Mesendoderm (in vitro differentiated cells): ENCODE measurements around the gene TGFBI.

Source experiments
- DNase-seq: peaks from one replicate; pipeline ENCODE4 v3.0.0; 2013
- H2AK5ac ChIP-seq: 2 replicates; pipeline ENCODE4 v1.6.1; 2013; ENCODE audit warnings: low read length, inconsistent platforms
- H2BK120ac ChIP-seq: 2 replicates; pipeline ENCODE4 v1.6.1; 2013; ENCODE audit warnings: low read depth, mild to moderate bottlenecking, low read length, moderate library complexity, mixed read lengths
- H2BK15ac ChIP-seq: replicated peaks from 2 replicates; pipeline ENCODE4 v1.6.1; 2013; ENCODE audit warnings: low read depth, mild to moderate bottlenecking, moderate library complexity
- H2BK5ac ChIP-seq: 2 replicates; pipeline ENCODE4 v1.6.1; 2013; ENCODE audit warnings: low read length, inconsistent platforms
- H3K18ac ChIP-seq: 2 replicates; pipeline ENCODE4 v1.6.1; 2013; ENCODE audit warnings: mild to moderate bottlenecking, low read length, mixed read lengths
- H3K23ac ChIP-seq: one replicate; pipeline ENCODE4 v1.6.1; 2013; ENCODE audit warnings: low read length
- H3K27ac ChIP-seq: 2 replicates; pipeline ENCODE4 v1.5.1; 2013; ENCODE audit warnings: low read depth, mild to moderate bottlenecking, inconsistent platforms, low read length, moderate library complexity
- H3K27me3 ChIP-seq: 2 replicates; pipeline ENCODE4 v1.6.1; 2013; ENCODE audit warnings: low read length, control low read depth, mild to moderate bottlenecking, inconsistent platforms; ENCODE audit not compliant: insufficient read depth, poor library complexity
- H3K36me3 ChIP-seq: 2 replicates; pipeline ENCODE4 v1.6.1; 2013; ENCODE audit warnings: low read length, inconsistent platforms; ENCODE audit not compliant: control insufficient read depth, insufficient read depth
- H3K4ac ChIP-seq: one replicate; pipeline ENCODE4 v1.6.1; 2013; ENCODE audit warnings: low read depth, mild to moderate bottlenecking, low read length, moderate library complexity
- H3K4me1 ChIP-seq: 2 replicates; pipeline ENCODE4 v1.6.1; 2013; ENCODE audit warnings: low read depth, low read length, inconsistent platforms; ENCODE audit not compliant: control insufficient read depth
- H3K4me2 ChIP-seq: 2 replicates; pipeline ENCODE4 v1.6.1; 2013; ENCODE audit warnings: low read length
- H3K4me3 ChIP-seq: 2 replicates; pipeline ENCODE4 v1.5.1; 2013; ENCODE audit warnings: mild to moderate bottlenecking, low read length
- H3K56ac ChIP-seq: one replicate; pipeline ENCODE4 v1.6.1; 2013; ENCODE audit warnings: low read length
- H3K79me1 ChIP-seq: 2 replicates; pipeline ENCODE4 v1.6.1; 2013; ENCODE audit warnings: low read length, inconsistent platforms
- H3K79me2 ChIP-seq: 2 replicates; pipeline ENCODE4 v1.6.1; 2013; ENCODE audit warnings: mild to moderate bottlenecking, low read length; ENCODE audit not compliant: control insufficient read depth, insufficient read depth
- H3K9ac ChIP-seq: 2 replicates; pipeline ENCODE4 v1.6.1; 2013; ENCODE audit warnings: low read length, inconsistent platforms
- H4K5ac ChIP-seq: one replicate; pipeline ENCODE4 v1.6.1; 2013; ENCODE audit warnings: low read length
- H4K8ac ChIP-seq: one replicate; pipeline ENCODE4 v1.6.1; 2013; ENCODE audit warnings: low read depth, mild to moderate bottlenecking, control low read depth, low read length, moderate library complexity
- WGBS: extraction: QIAGEN DNeasy Blood & Tissue Kit; methylation state at CpG from one replicate; pipeline ENCODE4 v1.1.7; 2013; ENCODE audit warnings: low lambda C conversion rate, missing lambda C conversion rate; ENCODE audit not compliant: insufficient coverage; ENCODE audit errors: extremely low coverage; 5-methylcytosine and 5-hydroxymethylcytosine counted together

Gene TGFBI

GRCh38 chr5:135986401-135986800 is 42.4 kb upstream of the TGFBI start:
- Histone ChIP-seq H3K4me1 (no peaks in the 10 kb centered on the region), H4K8ac (no peak overlapping the region), H3K9ac (no peak overlapping the region), H3K4ac (no peak overlapping the region), H3K79me1 (no peaks in the 10 kb centered on the region), H3K23ac (no peak overlapping the region), H3K18ac (no peak overlapping the region), H2BK120ac (no peak overlapping the region), H3K4me3 (no peak overlapping the region), H3K4me2 (no peak overlapping the region), H3K36me3 (no peaks in the 10 kb centered on the region), H3K79me2 (no peaks in the 10 kb centered on the region), H3K56ac (no peak overlapping the region), H4K5ac (no peak overlapping the region), H2BK5ac (no peak overlapping the region), H3K27ac (no peak overlapping the region), H2AK5ac (no peak overlapping the region), H3K27me3 (no peaks in the 10 kb centered on the region), H2BK15ac (no peak overlapping the region)
- no peak for DNase-seq
- no CpG with 5 or more reads among the region's 3 CpGs for WGBS

GRCh38 chr5:135986891-135987401 is 41.8 kb upstream of the TGFBI start:
- no CpG with 5 or more reads among the region's 3 CpGs for WGBS
- H3K18ac ChIP-seq = no peak overlapping the region
- H3K56ac ChIP-seq = no peak overlapping the region
- no peaks in the 10 kb centered on the region for H3K79me2 ChIP-seq
- no peak overlapping the region for H2BK120ac ChIP-seq
- no peak overlapping the region for H2AK5ac ChIP-seq
- H3K9ac ChIP-seq = no peak overlapping the region
- H3K23ac ChIP-seq = no peak overlapping the region
- no peaks in the 10 kb centered on the region for H3K4me1 ChIP-seq
- no peaks in the 10 kb centered on the region for H3K36me3 ChIP-seq
- H3K4ac ChIP-seq = no peak overlapping the region
- H3K4me2 ChIP-seq = no peak overlapping the region
- H3K27me3 ChIP-seq = no peaks in the 10 kb centered on the region
- H2BK15ac ChIP-seq = no peak overlapping the region
- H4K5ac ChIP-seq = no peak overlapping the region
- DNase-seq = no peak
- no peak overlapping the region for H2BK5ac ChIP-seq
- H3K27ac ChIP-seq = no peak overlapping the region
- no peaks in the 10 kb centered on the region for H3K79me1 ChIP-seq
- H3K4me3 ChIP-seq = no peak overlapping the region
- H4K8ac ChIP-seq = no peak overlapping the region

- Histone ChIP-seq H2BK15ac (no peak overlapping the region), H3K9ac (no peak overlapping the region), H3K79me2 (no peaks in the 10 kb centered on the region), H3K4me3 (no peak overlapping the region), H2AK5ac (no peak overlapping the region), H2BK5ac (no peak overlapping the region), H3K4me1 (no peaks in the 10 kb centered on the region), H3K56ac (no peak overlapping the region), H3K27me3 (no peaks in the 10 kb centered on the region), H4K8ac (no peak overlapping the region), H4K5ac (no peak overlapping the region), H3K18ac (no peak overlapping the region), H3K4ac (no peak overlapping the region), H3K23ac (no peak overlapping the region), H3K79me1 (no peaks in the 10 kb centered on the region), H2BK120ac (no peak overlapping the region), H3K4me2 (no peak overlapping the region), H3K27ac (no peak overlapping the region), H3K36me3 (no peaks in the 10 kb centered on the region)
- whole genome bisulfite sequencing = no CpG with 5 or more reads among the region's 3 CpGs
- DNase-seq = no peak
Measured at GRCh38 chr5:135988546-135988945, 40.2 kb upstream of the TGFBI start.

- H3K79me2 ChIP-seq = no peaks in the 10 kb centered on the region
- no peak overlapping the region for H3K27ac ChIP-seq
- H2BK120ac ChIP-seq = no peak overlapping the region
- no peak overlapping the region for H3K9ac ChIP-seq
- H4K5ac ChIP-seq = no peak overlapping the region
- H3K79me1 ChIP-seq = no peaks in the 10 kb centered on the region
- no peak for DNase-seq
- no peaks in the 10 kb centered on the region for H3K36me3 ChIP-seq
- no peak overlapping the region for H2AK5ac ChIP-seq
- H3K4me1 ChIP-seq = no peaks in the 10 kb centered on the region
- H4K8ac ChIP-seq = no peak overlapping the region
- H3K23ac ChIP-seq = no peak overlapping the region
- H2BK5ac ChIP-seq = no peak overlapping the region
- H3K18ac ChIP-seq = no peak overlapping the region
- no peak overlapping the region for H2BK15ac ChIP-seq
- H3K4me3 ChIP-seq = no peak overlapping the region
- no CpG with 5 or more reads among the region's 7 CpGs for WGBS
- no peaks in the 10 kb centered on the region for H3K27me3 ChIP-seq
- H3K56ac ChIP-seq = no peak overlapping the region
- no peak overlapping the region for H3K4me2 ChIP-seq
- no peak overlapping the region for H3K4ac ChIP-seq
Measured at GRCh38 chr5:135989686-135990085, 39.1 kb upstream of the TGFBI start.

GRCh38 chr5:135990528-135991255 is 38.1 kb upstream of the TGFBI start:
- H3K23ac ChIP-seq = no peak overlapping the region
- WGBS = no CpG with 5 or more reads among the region's 21 CpGs
- no peaks in the 10 kb centered on the region for H3K79me2 ChIP-seq
- H2AK5ac ChIP-seq = no peak overlapping the region
- H3K4me3 ChIP-seq = no peak overlapping the region
- H3K9ac ChIP-seq = no peak overlapping the region
- no peaks in the 10 kb centered on the region for H3K36me3 ChIP-seq
- no peak overlapping the region for H4K5ac ChIP-seq
- H3K27ac ChIP-seq = no peak overlapping the region
- no peak for DNase-seq
- H2BK120ac ChIP-seq = no peak overlapping the region
- H3K4ac ChIP-seq = no peak overlapping the region
- H3K4me2 ChIP-seq = no peak overlapping the region
- no peak overlapping the region for H3K18ac ChIP-seq
- no peak overlapping the region for H4K8ac ChIP-seq
- no peak overlapping the region for H3K56ac ChIP-seq
- no peak overlapping the region for H2BK15ac ChIP-seq
- H3K27me3 ChIP-seq = no peaks in the 10 kb centered on the region
- no peaks in the 10 kb centered on the region for H3K79me1 ChIP-seq
- no peak overlapping the region for H2BK5ac ChIP-seq
- no peaks in the 10 kb centered on the region for H3K4me1 ChIP-seq

- no peak overlapping the region for H4K8ac ChIP-seq
- no CpG with 5 or more reads among the region's 6 CpGs for WGBS
- no peak overlapping the region for H3K27ac ChIP-seq
Measured at GRCh38 chr5:135991429-135991828, 37.4 kb upstream of the TGFBI start.

More at GRCh38 chr5:135991429-135991828, 37.4 kb upstream of the TGFBI start:
- no peak overlapping the region for H3K18ac ChIP-seq
- no peak overlapping the region for H3K4ac ChIP-seq
- no peak overlapping the region for H2BK15ac ChIP-seq
- no peak overlapping the region for H4K5ac ChIP-seq
- H2BK120ac ChIP-seq = no peak overlapping the region
- H3K27me3 ChIP-seq = no peaks in the 10 kb centered on the region
- no peaks in the 10 kb centered on the region for H3K4me1 ChIP-seq
- no peak overlapping the region for H3K56ac ChIP-seq
- H2AK5ac ChIP-seq = no peak overlapping the region
- H3K23ac ChIP-seq = no peak overlapping the region
- no peak for DNase-seq
- H3K36me3 ChIP-seq = no peaks in the 10 kb centered on the region
- no peak overlapping the region for H3K4me2 ChIP-seq
- no peak overlapping the region for H3K4me3 ChIP-seq
- no peaks in the 10 kb centered on the region for H3K79me2 ChIP-seq
- H3K79me1 ChIP-seq = no peaks in the 10 kb centered on the region
- H2BK5ac ChIP-seq = no peak overlapping the region
- H3K9ac ChIP-seq = no peak overlapping the region
